Neutrophil (primary cell): Measurements from ENCODE around the gene TGM1.

Experiments
- H3K27ac ChIP-seq: fragments of 200-600 bp; sonication (generic); 2 replicates; pipeline ENCODE4 v1.5.1; 2016; ENCODE audit warnings: mild to moderate bottlenecking, moderate library complexity
- H3K27me3 ChIP-seq: fragments of 200-600 bp; sonication (generic); 2 replicates; pipeline ENCODE4 v1.6.0; 2016; ENCODE audit warnings: mild to moderate bottlenecking
- H3K36me3 ChIP-seq: fragments of 200-600 bp; sonication (generic); 2 replicates; pipeline ENCODE4 v1.5.1; 2017
- H3K4me1 ChIP-seq, 2 experiments: fragments of 200-600 bp in 1 of 2; sonication (generic) in 1 of 2; 1 replicate in 1 of 2; 2 replicates in 1 of 2; pipeline versions ENCODE4 v1.5.1 to v1.6.1; 2013 to 2016; ENCODE audit warnings: low read depth in 1 of 2, low read length in 1 of 2, mild to moderate bottlenecking in 1 of 2, moderate library complexity in 1 of 2; ENCODE audit not compliant: control insufficient read depth in 1 of 2, insufficient read depth in 1 of 2
- H3K4me3 ChIP-seq, 2 experiments: fragments of 200-600 bp in 1 of 2; sonication (generic) in 1 of 2; 1 replicate in 1 of 2; 2 replicates in 1 of 2; pipeline ENCODE4 v1.5.1; 2013 to 2016; ENCODE audit warnings: low read depth in 1 of 2, low read length in 1 of 2, mild to moderate bottlenecking in 1 of 2, moderate library complexity in 1 of 2
- H3K9me3 ChIP-seq: fragments of 200-600 bp; sonication (generic); 2 replicates; pipeline ENCODE4 v1.5.1; 2016
- CTCF ChIP-seq: fragments of 200-600 bp; sonication (generic); IDR thresholded peaks from 2 replicates; pipeline ENCODE4 v1.5.1; 2016; ENCODE audit warnings: antibody characterized with exemption

TGM1 gene

GRCh38 chr14:24296341-24297157, 33.6 kb upstream of the TGM1 start:
- Histone ChIP-seq H3K4me1 (peaks cover 42 to 49% of the 10 kb centered on the region in 2 experiments), H3K27ac (peak overlapping the region; percentile 68), H3K27me3 (no peaks in the 10 kb centered on the region), H3K9me3 (no peaks in the 10 kb centered on the region), H3K36me3 (peaks cover 45% of the 10 kb centered on the region), H3K4me3 (no peak overlapping the region)
- TF ChIP-seq CTCF = peak; percentile 89

GRCh38 chr14:24293525-24293924, 30.5 kb upstream of the TGM1 start:
- peaks cover 21% of the 10 kb centered on the region in 2 experiments for H3K4me1 ChIP-seq
- H3K27me3 ChIP-seq = no peaks in the 10 kb centered on the region
- no peak for TF ChIP-seq CTCF
- H3K9me3 ChIP-seq = no peaks in the 10 kb centered on the region
- no peak overlapping the region for H3K4me3 ChIP-seq
- peaks cover 70% of the 10 kb centered on the region for H3K36me3 ChIP-seq
- no peak overlapping the region for H3K27ac ChIP-seq

GRCh38 chr14:24292118-24292807, 29.3 kb upstream of the TGM1 start:
- H3K36me3 ChIP-seq = peaks cover 70% of the 10 kb centered on the region
- H3K4me3 ChIP-seq = no peak overlapping the region
- no peak overlapping the region for H3K27ac ChIP-seq
- H3K9me3 ChIP-seq = no peaks in the 10 kb centered on the region
- H3K4me1 ChIP-seq = peaks cover 8 to 10% of the 10 kb centered on the region in 2 experiments
- H3K27me3 ChIP-seq = no peaks in the 10 kb centered on the region
- no peak for TF ChIP-seq CTCF

DNA sequence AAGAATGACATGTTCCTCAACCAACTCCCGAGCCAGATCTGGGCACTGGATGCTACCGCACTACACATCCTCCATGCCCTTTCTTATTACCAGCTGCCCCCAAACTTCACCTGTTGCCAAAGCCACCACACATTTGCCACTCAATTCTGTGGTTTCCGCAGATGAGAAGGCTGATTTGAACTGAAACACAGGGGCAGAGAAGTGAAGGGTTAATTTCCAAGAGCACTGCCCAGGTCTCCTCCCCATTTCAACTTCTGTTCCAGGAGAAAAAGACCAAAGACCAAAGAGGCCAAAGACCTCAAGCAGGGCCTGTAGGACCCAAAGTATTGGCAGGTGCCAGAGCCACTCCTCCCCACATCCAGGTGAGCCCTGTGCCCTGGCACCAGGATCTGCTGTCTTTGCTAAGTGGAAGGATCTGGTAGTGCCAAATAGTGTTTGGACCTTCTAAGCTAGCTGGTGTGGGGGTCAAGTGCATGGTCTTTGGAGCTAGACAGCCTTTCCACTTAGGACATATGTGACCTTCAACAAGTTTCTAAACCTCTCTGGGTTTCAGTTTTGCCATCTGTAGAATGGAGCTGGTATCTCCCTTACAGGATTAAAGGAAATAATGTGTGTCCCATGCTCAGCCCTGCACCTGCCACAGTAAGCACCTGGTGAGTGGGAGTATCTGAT, 28.6 kb upstream of the TGM1 start:
- H3K4me1 ChIP-seq = peaks cover 1 to 3% of the 10 kb centered on the region in 2 experiments
- peaks cover 66% of the 10 kb centered on the region for H3K36me3 ChIP-seq
- no peak overlapping the region for H3K27ac ChIP-seq
- no peak for TF ChIP-seq CTCF
- H3K27me3 ChIP-seq = no peaks in the 10 kb centered on the region
- H3K9me3 ChIP-seq = no peaks in the 10 kb centered on the region
- no peak overlapping the region for H3K4me3 ChIP-seq

- H3K9me3 ChIP-seq = no peaks in the 10 kb centered on the region
- H3K4me3 ChIP-seq = no peak overlapping the region
- H3K27ac ChIP-seq = no peak overlapping the region
- no peaks in the 10 kb centered on the region for H3K4me1 ChIP-seq
- no peak for TF ChIP-seq CTCF
- peaks cover 58% of the 10 kb centered on the region for H3K36me3 ChIP-seq
- no peaks in the 10 kb centered on the region for H3K27me3 ChIP-seq
Observed at GRCh38 chr14:24290746-24291145, 27.8 kb upstream of the TGM1 start.
